Panc1 (cell line): ENCODE results near the gene ZBTB4.

Experiments used
- POLR2AphosphoS5 ChIP-seq: IDR thresholded peaks from 2 replicates; pipeline ENCODE4 v1.6.1; 2012; ENCODE audit warnings: mild to moderate bottlenecking, low read depth, low read length, moderate library complexity
- SIN3A ChIP-seq: IDR thresholded peaks from 2 replicates; pipeline ENCODE4 v1.6.1; 2012; ENCODE audit warnings: low read depth, mild to moderate bottlenecking, low read length, moderate library complexity, borderline replicate concordance; ENCODE audit not compliant: insufficient read depth
- TCF7L2 ChIP-seq: IDR thresholded peaks from 2 replicates; pipeline ENCODE4 v1.6.1; 2011; ENCODE audit warnings: mild to moderate bottlenecking, low read depth, low read length, inconsistent platforms
- TF ChIP-seq, protein P1 (sequence below): fragments of 450-650 bp; IDR thresholded peaks from 2 replicates; pipeline ENCODE4 v1.5.1; 2017; ENCODE audit warnings: mild to moderate bottlenecking
- TF ChIP-seq, protein P2 (sequence below), 2 experiments: IDR thresholded peaks; 2 replicates each; pipeline ENCODE4 v1.6.1; 2011 to 2012; ENCODE audit warnings: low read depth in 2 of 2, control low read depth in 1 of 2, low read length in 1 of 2, mild to moderate bottlenecking in 1 of 2, moderate library complexity in 1 of 2; ENCODE audit not compliant: insufficient read depth in 1 of 2

DNA sequence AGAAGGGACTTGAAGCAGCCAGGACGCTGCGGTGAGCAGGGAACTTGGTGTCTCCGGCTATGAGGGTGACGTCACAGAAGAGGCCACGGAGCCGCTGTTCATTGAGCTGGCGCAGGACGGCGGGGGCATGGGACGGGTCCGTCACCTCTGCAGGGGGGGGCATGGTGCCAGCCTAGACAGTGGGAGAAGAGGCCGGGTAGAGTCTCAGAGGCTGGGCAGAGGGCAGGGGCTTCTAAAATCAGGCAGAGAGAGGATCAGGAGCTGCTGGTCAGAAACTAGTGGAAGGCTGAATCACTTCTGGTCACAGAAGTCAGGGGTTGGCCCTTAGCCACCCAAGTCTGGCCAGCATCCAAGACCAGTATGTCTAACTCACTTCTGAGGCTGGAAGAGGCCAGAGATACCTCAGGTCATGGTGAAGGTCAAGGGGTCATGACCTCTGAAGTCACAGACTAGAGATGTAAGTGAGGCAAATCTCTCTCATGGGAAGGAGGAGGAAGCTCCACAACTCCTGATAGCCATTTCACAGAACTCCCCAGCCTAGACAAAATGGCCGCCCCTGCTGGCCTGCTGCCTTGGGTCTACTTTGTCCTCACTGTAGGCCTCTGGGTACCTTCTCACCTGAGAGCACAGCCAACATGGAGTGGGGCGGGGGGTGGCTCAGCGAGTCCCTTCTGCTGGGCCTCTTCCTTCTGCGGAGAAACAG is 12.6 kb downstream of the ZBTB4 start:
- no peak for TF ChIP-seq POLR2AphosphoS5
- TF ChIP-seq, protein P1, sequence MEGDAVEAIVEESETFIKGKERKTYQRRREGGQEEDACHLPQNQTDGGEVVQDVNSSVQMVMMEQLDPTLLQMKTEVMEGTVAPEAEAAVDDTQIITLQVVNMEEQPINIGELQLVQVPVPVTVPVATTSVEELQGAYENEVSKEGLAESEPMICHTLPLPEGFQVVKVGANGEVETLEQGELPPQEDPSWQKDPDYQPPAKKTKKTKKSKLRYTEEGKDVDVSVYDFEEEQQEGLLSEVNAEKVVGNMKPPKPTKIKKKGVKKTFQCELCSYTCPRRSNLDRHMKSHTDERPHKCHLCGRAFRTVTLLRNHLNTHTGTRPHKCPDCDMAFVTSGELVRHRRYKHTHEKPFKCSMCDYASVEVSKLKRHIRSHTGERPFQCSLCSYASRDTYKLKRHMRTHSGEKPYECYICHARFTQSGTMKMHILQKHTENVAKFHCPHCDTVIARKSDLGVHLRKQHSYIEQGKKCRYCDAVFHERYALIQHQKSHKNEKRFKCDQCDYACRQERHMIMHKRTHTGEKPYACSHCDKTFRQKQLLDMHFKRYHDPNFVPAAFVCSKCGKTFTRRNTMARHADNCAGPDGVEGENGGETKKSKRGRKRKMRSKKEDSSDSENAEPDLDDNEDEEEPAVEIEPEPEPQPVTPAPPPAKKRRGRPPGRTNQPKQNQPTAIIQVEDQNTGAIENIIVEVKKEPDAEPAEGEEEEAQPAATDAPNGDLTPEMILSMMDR: no peak
- no peak for TF ChIP-seq TCF7L2
- TF ChIP-seq SIN3A: no peak
- TF ChIP-seq, protein P2, sequence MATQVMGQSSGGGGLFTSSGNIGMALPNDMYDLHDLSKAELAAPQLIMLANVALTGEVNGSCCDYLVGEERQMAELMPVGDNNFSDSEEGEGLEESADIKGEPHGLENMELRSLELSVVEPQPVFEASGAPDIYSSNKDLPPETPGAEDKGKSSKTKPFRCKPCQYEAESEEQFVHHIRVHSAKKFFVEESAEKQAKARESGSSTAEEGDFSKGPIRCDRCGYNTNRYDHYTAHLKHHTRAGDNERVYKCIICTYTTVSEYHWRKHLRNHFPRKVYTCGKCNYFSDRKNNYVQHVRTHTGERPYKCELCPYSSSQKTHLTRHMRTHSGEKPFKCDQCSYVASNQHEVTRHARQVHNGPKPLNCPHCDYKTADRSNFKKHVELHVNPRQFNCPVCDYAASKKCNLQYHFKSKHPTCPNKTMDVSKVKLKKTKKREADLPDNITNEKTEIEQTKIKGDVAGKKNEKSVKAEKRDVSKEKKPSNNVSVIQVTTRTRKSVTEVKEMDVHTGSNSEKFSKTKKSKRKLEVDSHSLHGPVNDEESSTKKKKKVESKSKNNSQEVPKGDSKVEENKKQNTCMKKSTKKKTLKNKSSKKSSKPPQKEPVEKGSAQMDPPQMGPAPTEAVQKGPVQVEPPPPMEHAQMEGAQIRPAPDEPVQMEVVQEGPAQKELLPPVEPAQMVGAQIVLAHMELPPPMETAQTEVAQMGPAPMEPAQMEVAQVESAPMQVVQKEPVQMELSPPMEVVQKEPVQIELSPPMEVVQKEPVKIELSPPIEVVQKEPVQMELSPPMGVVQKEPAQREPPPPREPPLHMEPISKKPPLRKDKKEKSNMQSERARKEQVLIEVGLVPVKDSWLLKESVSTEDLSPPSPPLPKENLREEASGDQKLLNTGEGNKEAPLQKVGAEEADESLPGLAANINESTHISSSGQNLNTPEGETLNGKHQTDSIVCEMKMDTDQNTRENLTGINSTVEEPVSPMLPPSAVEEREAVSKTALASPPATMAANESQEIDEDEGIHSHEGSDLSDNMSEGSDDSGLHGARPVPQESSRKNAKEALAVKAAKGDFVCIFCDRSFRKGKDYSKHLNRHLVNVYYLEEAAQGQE (IDR thresholded peaks at IDR 0.05; ENCODE audit: insufficient read depth in 1 of 2, low read depth in 2 of 2, low read length in 1 of 2): no peak
